BE2C (cell line): ENCODE measurements around the gene KCTD19.

ENCODE experiments used
- DNase-seq: peaks from one replicate; pipeline ENCODE4 v3.0.0-alpha.2; 2020
- H3K27me3 ChIP-seq: fragments of 250-450 bp; sonication (Bioruptor Pico); 2 replicates; pipeline ENCODE4 v1.5.1; 2020; ENCODE audit warnings: mild to moderate bottlenecking
- H3K36me3 ChIP-seq: fragments of 250-450 bp; sonication (Bioruptor Pico); 2 replicates; pipeline ENCODE4 v1.5.1; 2020; ENCODE audit warnings: mild to moderate bottlenecking
- H3K4me1 ChIP-seq: fragments of 250-450 bp; sonication (Bioruptor Pico); 2 replicates; pipeline ENCODE4 v1.5.1; 2020
- H3K4me3 ChIP-seq: 2 replicates; pipeline ENCODE4 v1.5.1; 2011; ENCODE audit warnings: low read depth, low read length
- H3K9me3 ChIP-seq: fragments of 250-450 bp; sonication (Bioruptor Pico); 2 replicates; pipeline ENCODE4 v1.5.1; 2020
- TF ChIP-seq, protein P1 (sequence below): IDR thresholded peaks from 2 replicates; pipeline ENCODE4 v1.5.1; 2012; ENCODE audit warnings: mild to moderate bottlenecking, low read depth, low read length

The KCTD19 gene

DNA sequence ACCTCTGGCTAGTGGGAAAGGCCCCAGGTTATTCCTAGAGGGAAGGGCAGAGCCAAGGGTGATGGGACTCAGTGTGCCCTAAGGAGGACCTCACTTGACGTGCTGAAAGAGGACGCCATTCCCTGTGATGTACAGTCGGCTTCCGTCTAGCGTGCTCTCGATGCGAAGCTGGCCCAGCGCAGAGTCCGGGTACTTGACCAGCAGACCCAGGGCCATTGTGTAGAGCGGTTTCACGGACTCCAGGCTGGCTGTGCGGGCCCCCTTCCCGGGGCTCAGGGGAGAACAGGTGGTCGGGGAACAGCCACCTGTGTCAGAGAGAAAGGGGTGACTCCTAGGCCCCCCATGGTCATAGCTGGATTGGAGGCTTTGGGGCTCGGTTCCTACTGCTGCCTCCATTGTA, 27.3 kb downstream of the KCTD19 start:
- Histone ChIP-seq H3K36me3 (no peaks in the 10 kb centered on the region), H3K27me3 (no peaks in the 10 kb centered on the region), H3K9me3 (no peaks in the 10 kb centered on the region), H3K4me3 (no peak overlapping the region), H3K4me1 (no peaks in the 10 kb centered on the region)
- TF ChIP-seq, protein P1, sequence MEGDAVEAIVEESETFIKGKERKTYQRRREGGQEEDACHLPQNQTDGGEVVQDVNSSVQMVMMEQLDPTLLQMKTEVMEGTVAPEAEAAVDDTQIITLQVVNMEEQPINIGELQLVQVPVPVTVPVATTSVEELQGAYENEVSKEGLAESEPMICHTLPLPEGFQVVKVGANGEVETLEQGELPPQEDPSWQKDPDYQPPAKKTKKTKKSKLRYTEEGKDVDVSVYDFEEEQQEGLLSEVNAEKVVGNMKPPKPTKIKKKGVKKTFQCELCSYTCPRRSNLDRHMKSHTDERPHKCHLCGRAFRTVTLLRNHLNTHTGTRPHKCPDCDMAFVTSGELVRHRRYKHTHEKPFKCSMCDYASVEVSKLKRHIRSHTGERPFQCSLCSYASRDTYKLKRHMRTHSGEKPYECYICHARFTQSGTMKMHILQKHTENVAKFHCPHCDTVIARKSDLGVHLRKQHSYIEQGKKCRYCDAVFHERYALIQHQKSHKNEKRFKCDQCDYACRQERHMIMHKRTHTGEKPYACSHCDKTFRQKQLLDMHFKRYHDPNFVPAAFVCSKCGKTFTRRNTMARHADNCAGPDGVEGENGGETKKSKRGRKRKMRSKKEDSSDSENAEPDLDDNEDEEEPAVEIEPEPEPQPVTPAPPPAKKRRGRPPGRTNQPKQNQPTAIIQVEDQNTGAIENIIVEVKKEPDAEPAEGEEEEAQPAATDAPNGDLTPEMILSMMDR, result no peak
- DNase-seq, result no peak

DNA sequence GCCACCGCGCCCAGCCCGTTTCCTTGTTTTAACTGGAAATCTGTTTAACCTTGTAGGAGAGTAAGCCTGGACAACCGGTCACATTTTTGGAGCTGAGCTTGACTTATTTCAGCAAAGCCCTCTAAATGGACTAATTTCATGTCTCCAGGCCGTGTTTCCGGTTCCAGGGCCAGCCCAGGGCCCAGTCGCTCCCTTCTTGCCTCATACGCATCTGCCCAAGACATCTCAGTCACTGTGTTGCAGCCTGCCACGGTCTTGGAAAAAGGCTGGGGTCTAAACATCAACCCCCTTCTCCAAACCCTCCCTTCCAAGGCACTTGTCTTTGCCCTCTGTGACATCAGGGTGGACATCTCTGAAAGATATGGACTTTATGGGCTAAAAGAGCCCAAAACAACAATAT, 28.3 kb downstream of the KCTD19 start:
- Histone ChIP-seq H3K27me3 (no peaks in the 10 kb centered on the region), H3K4me1 (no peaks in the 10 kb centered on the region), H3K36me3 (no peaks in the 10 kb centered on the region), H3K9me3 (no peaks in the 10 kb centered on the region), H3K4me3 (no peak overlapping the region)
- TF ChIP-seq, protein P1, result no peak
- no peak for DNase-seq

DNA sequence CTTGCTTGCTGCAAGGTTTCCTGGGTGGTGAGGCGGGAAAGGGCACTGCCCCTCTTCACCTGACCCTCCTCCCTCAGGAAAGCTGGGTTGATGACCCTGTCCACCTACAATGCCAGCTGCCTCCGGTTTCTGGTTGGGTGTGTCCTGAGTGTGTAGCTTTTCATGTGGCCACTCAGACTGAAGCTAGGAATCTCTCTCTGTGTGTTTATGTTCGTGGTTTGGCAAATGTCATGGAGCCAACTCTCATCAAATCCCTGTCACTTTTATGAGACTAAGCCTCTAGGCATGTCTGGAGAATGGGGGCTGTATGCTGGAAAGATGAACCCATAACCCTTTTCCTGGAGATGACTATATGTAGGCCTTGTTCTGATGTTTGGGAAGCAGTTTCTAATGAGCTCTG, 30.1 kb downstream of the KCTD19 start:
- H3K36me3 ChIP-seq, result no peaks in the 10 kb centered on the region
- no peaks in the 10 kb centered on the region for H3K9me3 ChIP-seq
- TF ChIP-seq, protein P1, result no peak
- no peak for DNase-seq
- no peaks in the 10 kb centered on the region for H3K4me1 ChIP-seq
- H3K27me3 ChIP-seq, result no peaks in the 10 kb centered on the region
- H3K4me3 ChIP-seq, result no peak overlapping the region

DNA sequence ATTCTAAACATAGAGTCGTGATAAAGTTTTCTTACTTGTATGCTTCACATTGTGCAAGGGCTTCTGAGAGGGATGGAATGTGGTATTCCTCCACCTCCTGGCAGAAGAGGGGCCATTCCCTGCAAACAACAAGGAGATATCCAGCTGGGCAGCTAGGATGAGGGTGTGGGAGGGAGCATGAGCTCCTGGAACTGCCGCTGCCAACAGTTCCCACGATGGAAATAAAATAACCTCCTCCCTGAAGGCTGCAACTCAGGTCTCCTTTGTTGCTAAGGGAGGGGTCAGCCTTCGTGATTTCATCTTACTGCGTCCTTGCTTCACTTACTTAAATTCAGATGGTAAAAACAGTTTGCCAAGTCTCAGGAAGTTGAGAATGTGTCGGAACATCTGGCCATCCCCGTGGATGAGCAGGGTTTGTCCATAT, 31.6 kb downstream of the KCTD19 start:
- TF ChIP-seq, protein P1, result no peak

DNA sequence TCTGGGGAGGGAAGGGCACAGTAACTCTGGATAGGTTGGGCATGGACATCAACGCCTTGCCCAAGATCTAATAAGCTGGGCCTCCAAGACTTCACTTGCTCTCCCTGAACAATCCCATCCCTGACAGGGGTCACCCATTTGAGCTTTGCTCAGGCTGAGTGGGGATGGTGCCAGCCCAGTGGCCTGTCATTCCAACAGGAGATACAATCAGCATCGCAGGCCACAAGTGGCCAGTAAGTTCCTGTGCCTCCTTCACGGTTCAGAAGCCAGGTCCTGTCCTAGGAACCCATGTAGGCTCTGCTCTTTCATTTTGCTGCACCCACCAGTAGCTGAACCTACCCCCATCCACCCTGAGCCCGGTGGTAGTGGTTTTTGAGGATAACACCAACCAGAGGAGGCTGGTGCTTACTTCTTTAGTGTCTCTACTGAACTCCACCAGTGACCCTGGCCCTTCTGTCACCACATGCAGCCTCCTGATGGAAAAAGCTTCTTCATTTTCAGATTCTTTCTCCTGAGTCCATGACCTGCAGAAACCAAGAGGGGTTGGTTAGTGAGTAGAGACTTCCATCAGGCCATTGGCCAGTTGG, 32.3 kb downstream of the KCTD19 start:
- no peaks in the 10 kb centered on the region for H3K4me1 ChIP-seq
- H3K27me3 ChIP-seq, result no peaks in the 10 kb centered on the region
- no peak overlapping the region for H3K4me3 ChIP-seq
- no peaks in the 10 kb centered on the region for H3K9me3 ChIP-seq
- TF ChIP-seq, protein P1, result no peak
- no peaks in the 10 kb centered on the region for H3K36me3 ChIP-seq
- DNase-seq, result no peak

More for the DNA sequence above, 31.6 kb downstream of the KCTD19 start:
- DNase-seq, result no peak
- H3K4me3 ChIP-seq, result no peak overlapping the region
- no peaks in the 10 kb centered on the region for H3K4me1 ChIP-seq
- H3K27me3 ChIP-seq, result no peaks in the 10 kb centered on the region
- no peaks in the 10 kb centered on the region for H3K36me3 ChIP-seq
- H3K9me3 ChIP-seq, result no peaks in the 10 kb centered on the region

DNA sequence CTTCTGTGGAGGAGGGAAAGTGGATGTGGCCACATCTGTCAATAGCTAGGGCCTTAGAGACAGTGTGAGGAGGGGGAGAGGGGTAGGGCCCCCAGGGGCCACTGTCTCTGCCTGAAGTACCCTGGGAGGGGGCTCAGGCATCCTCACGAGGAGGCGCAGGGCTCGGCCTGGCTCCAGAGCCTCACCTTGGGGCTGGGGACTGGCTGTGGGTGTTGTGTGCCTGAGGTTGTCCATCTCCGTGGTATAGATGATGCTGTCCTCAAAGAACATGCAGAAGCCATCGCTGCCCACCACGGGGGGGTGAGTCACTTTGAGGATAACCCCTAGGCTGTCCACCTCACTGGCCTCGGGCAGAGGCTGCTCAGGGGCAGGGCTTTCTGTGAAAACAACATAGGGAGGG, 35.1 kb downstream of the KCTD19 start:
- no peaks in the 10 kb centered on the region for H3K27me3 ChIP-seq
- no peak for DNase-seq
- no peak overlapping the region for H3K4me3 ChIP-seq
- H3K36me3 ChIP-seq, result no peaks in the 10 kb centered on the region
- no peaks in the 10 kb centered on the region for H3K9me3 ChIP-seq
- H3K4me1 ChIP-seq, result no peaks in the 10 kb centered on the region
- TF ChIP-seq, protein P1, result no peak
